ENCODE results near the gene PNMA5.
"Not testable (repeated sequence)": the region's sequence is repeated elsewhere in the genome, so short reads cannot be mapped to it uniquely, and the experiment has no call there.

The PNMA5 gene

DNA sequence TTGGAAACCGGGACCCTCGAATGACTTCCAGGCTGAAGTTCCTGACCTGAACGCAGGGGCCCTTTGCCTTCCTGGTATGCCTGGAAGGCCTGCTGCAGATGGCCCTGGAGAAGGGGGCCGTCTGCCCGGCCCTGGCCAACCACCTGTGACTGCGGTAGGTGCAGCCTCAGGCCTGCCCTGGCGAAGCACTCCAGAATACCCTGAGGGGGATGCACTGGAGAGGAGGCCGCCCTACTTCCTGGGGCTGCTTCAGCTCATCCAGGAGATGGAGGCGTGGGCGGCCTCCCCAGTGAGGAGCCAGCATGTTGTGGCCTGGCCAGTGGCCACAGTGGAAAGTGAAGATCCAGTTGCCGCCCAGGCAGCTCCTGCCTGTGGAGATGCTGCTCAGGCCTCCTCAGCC lies 36.0 kb upstream of the PNMA5 start:
- Histone ChIP-seq H4K20me1 (ENCODE audit: control insufficient read depth, insufficient read depth, low read depth, low read length) (no peaks in the 10 kb centered on the region), H3K36me3 (ENCODE audit: control insufficient read depth, low read length) (no peaks in the 10 kb centered on the region), H3K79me2 (ENCODE audit: control insufficient read depth, low read length) (no peaks in the 10 kb centered on the region), H3K9me3 (ENCODE audit: control insufficient read depth, insufficient read depth, low read length) (no peaks in the 10 kb centered on the region), H3K27me3 (ENCODE audit: control insufficient read depth, low read length) (no peaks in the 10 kb centered on the region), H3K4me3 (ENCODE audit: low read length) (no peak overlapping the region), H3F3A (ENCODE audit: control insufficient read depth, insufficient read depth) (no peaks in the 10 kb centered on the region), H3K4me2 (ENCODE audit: low read length) (no peak overlapping the region), H3K9me2 (replicated peaks; ENCODE audit: control insufficient read depth, low read length) (no peaks in the 10 kb centered on the region), H3K4me1 (ENCODE audit: control insufficient read depth, low read length) (peaks cover 6% of the 10 kb centered on the region), H3K27ac (ENCODE audit: low read depth, low read length) (no peak overlapping the region)
- no peak for TF ChIP-seq EZH2phosphoT487 (IDR thresholded peaks at IDR 0.05; ENCODE audit: borderline replicate concordance, low read length)
- TF ChIP-seq, protein P1, sequence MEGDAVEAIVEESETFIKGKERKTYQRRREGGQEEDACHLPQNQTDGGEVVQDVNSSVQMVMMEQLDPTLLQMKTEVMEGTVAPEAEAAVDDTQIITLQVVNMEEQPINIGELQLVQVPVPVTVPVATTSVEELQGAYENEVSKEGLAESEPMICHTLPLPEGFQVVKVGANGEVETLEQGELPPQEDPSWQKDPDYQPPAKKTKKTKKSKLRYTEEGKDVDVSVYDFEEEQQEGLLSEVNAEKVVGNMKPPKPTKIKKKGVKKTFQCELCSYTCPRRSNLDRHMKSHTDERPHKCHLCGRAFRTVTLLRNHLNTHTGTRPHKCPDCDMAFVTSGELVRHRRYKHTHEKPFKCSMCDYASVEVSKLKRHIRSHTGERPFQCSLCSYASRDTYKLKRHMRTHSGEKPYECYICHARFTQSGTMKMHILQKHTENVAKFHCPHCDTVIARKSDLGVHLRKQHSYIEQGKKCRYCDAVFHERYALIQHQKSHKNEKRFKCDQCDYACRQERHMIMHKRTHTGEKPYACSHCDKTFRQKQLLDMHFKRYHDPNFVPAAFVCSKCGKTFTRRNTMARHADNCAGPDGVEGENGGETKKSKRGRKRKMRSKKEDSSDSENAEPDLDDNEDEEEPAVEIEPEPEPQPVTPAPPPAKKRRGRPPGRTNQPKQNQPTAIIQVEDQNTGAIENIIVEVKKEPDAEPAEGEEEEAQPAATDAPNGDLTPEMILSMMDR (IDR thresholded peaks at IDR 0.05; ENCODE audit: low read depth, low read length, poor library complexity, severe bottlenecking): no peak

DNA sequence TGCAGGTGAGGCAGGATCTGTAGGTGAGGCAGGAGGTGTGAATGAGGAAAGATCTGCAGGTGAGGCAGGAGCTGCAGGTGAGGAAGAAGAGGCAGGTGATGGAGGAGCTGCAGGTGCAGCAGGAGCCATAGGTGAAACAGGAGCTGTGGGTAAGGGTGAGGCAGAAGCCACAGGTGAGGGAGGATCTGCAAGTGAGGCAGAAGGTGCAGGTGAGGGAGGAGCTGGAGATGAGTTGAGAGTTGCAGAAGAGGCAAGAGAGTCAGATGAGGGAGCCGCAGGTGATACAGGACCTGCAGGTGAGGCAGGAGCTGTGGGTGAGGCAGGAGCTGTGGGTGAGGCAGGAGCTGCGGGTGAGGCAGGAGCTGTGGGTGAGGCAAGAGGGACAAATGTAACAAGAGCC lies 35.2 kb upstream of the PNMA5 start:
- H3K4me2 ChIP-seq (ENCODE audit: low read length): no peak overlapping the region
- TF ChIP-seq, protein P1 (IDR thresholded peaks at IDR 0.05; ENCODE audit: low read depth, low read length, poor library complexity, severe bottlenecking): no peak
- TF ChIP-seq EZH2phosphoT487 (IDR thresholded peaks at IDR 0.05; ENCODE audit: borderline replicate concordance, low read length): no peak
- no peaks in the 10 kb centered on the region for H3K9me2 ChIP-seq (replicated peaks; ENCODE audit: control insufficient read depth, low read length)
- H3F3A ChIP-seq (ENCODE audit: control insufficient read depth, insufficient read depth): no peaks in the 10 kb centered on the region
- H3K27ac ChIP-seq (ENCODE audit: low read depth, low read length): no peak overlapping the region
- H4K20me1 ChIP-seq (ENCODE audit: control insufficient read depth, insufficient read depth, low read depth, low read length): no peaks in the 10 kb centered on the region
- H3K4me3 ChIP-seq (ENCODE audit: low read length): no peak overlapping the region
- no peaks in the 10 kb centered on the region for H3K36me3 ChIP-seq (ENCODE audit: control insufficient read depth, low read length)
- no peaks in the 10 kb centered on the region for H3K27me3 ChIP-seq (ENCODE audit: control insufficient read depth, low read length)
- H3K4me1 ChIP-seq (ENCODE audit: control insufficient read depth, low read length): peaks cover 6% of the 10 kb centered on the region
- H3K79me2 ChIP-seq (ENCODE audit: control insufficient read depth, low read length): no peaks in the 10 kb centered on the region
- no peaks in the 10 kb centered on the region for H3K9me3 ChIP-seq (ENCODE audit: control insufficient read depth, insufficient read depth, low read length)

DNA sequence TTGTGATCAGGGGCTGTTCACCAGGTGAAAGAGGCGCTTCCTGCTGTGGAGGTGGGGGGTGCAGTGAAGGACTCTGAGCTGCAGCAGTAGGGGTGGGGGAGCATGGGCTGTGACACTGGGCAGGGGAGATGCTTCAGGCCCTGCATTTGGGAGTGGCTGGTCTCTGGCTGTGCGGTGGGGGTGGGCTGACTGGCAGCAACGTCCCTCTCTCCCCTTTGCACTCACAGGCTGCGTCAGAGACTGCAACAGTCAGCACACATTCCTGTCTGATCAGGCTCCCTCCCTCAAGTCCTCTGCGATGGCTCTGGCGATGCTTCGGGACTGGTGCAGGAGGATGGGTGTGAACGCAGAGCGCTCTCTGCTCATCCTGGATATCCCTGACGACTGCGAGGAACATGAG lies 34.6 kb upstream of the PNMA5 start:
- H3K9me2 ChIP-seq (replicated peaks; ENCODE audit: control insufficient read depth, low read length); H3K4me2 ChIP-seq (ENCODE audit: low read length); H3K9me3 ChIP-seq (ENCODE audit: control insufficient read depth, insufficient read depth, low read length); H3K36me3 ChIP-seq (ENCODE audit: control insufficient read depth, low read length); H3F3A ChIP-seq (ENCODE audit: control insufficient read depth, insufficient read depth); H3K4me1 ChIP-seq (ENCODE audit: control insufficient read depth, low read length); H3K79me2 ChIP-seq (ENCODE audit: control insufficient read depth, low read length); H4K20me1 ChIP-seq (ENCODE audit: control insufficient read depth, insufficient read depth, low read depth, low read length); H3K27me3 ChIP-seq (ENCODE audit: control insufficient read depth, low read length); H3K4me3 ChIP-seq (ENCODE audit: low read length); H3K27ac ChIP-seq (ENCODE audit: low read depth, low read length): not testable (repeated sequence)

DNA sequence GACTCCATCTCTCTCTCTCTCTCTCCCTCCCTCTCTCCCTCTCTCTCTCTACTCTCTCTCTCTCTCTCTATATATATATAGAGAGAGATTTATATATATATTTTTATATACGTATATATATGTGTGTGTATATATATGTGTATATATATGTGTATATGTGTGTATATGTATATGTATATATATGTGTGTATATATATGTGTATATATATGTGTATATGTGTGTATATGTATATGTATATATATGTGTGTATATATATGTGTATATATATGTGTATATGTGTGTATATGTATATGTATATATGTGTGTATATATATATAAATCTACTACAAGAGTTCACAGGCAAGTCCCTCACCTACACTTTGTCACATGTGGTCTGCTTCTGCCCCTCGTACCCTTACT lies 32.6 kb upstream of the PNMA5 start:
- H3K4me2 ChIP-seq (ENCODE audit: low read length); H3K79me2 ChIP-seq (ENCODE audit: control insufficient read depth, low read length); H4K20me1 ChIP-seq (ENCODE audit: control insufficient read depth, insufficient read depth, low read depth, low read length); H3F3A ChIP-seq (ENCODE audit: control insufficient read depth, insufficient read depth); H3K9me3 ChIP-seq (ENCODE audit: control insufficient read depth, insufficient read depth, low read length); H3K4me1 ChIP-seq (ENCODE audit: control insufficient read depth, low read length); H3K36me3 ChIP-seq (ENCODE audit: control insufficient read depth, low read length); H3K9me2 ChIP-seq (replicated peaks; ENCODE audit: control insufficient read depth, low read length); H3K27ac ChIP-seq (ENCODE audit: low read depth, low read length); H3K27me3 ChIP-seq (ENCODE audit: control insufficient read depth, low read length); H3K4me3 ChIP-seq (ENCODE audit: low read length): not testable (repeated sequence)
